NT2/D1 (cell line): Measurements from ENCODE around the gene SLC19A1.

Experiments used
- YY1 ChIP-seq: IDR thresholded peaks from 2 replicates; pipeline ENCODE4 v1.6.1; 2011; ENCODE audit not compliant: insufficient read length, insufficient read depth
- ZNF274 ChIP-seq: IDR thresholded peaks from 2 replicates; pipeline ENCODE4 v1.6.1; 2011; ENCODE audit warnings: mild to moderate bottlenecking, low read depth, low read length

DNA sequence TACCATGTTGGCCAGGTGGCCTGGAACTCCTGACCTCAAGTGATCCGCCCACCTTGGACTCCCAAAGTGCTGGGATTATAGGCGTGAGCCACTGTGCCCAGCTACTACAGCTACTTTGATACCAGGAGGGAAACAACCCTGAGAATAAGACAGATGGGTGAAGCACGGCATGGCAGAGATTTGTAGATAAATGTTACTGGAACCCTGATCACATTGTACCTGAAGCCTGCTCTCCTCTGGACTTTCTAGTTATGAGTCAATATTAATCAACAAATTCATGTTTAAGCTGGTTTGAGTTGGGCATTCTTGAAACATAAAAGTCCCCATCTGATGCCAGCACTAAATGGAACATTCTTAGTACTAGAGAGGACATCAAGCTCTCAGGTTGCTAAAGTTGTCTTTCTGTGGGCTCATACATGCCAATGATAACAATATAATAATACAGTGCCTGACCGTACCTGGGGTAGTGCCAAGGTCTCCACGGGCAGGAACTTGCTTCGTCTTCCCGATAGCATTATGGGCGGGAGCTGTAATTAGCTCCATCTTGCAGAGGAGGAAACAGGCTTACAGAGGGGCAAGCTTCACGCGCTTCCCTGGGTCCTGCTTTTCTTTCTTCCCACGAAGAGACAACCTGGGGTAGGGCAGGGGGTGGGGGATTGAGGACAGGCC, 30.7 kb upstream of the SLC19A1 start:
- TF ChIP-seq ZNF274 (no peak), YY1 (no peak)
